Measurements from ENCODE around the gene PTPN18. TPM values are rescaled to one million over a fixed set of nuclear protein-coding genes. Genes with fewer than 3 reads are reported as not detected.

PTPN18 gene
- total RNA-seq, 1 donor from 2014 or later, result 67.8 TPM

Other genes starting within 250 kb of the PTPN18 start
- gene POTEF, start 226.8 kb upstream of the PTPN18 start, total RNA-seq, result not detected
- gene CCDC74B, start 210.9 kb upstream of the PTPN18 start, total RNA-seq, result 0.78 TPM
- gene SMPD4, start 174.5 kb upstream of the PTPN18 start, total RNA-seq, result 41.4 TPM
- gene MZT2B, start 173.8 kb upstream of the PTPN18 start, total RNA-seq, result 128 TPM
- gene TUBA3E, start 157.6 kb upstream of the PTPN18 start, total RNA-seq, result not detected
- gene IMP4, start 13.2 kb upstream of the PTPN18 start, total RNA-seq, result 55.7 TPM
- not detected for gene POTEI, start 153.3 kb downstream of the PTPN18 start, total RNA-seq
- gene CFC1B, start 165.2 kb downstream of the PTPN18 start, total RNA-seq, result not detected
- 0.38 TPM for gene CFC1, start 243.5 kb downstream of the PTPN18 start, total RNA-seq